ENCODE measurements around the gene ARL14.

- TF ChIP-seq CTCF (IDR thresholded peaks at IDR 0.05) (no peak), POLR2A (IDR thresholded peaks at IDR 0.05) (no peak)
These were observed 23.4 kb upstream of the ARL14 start for GRCh38 chr3:160653512-160653911.
